Liver (tissue), 9 donors: ENCODE results near the gene NCK2. TPM values are rescaled to one million over a fixed set of nuclear protein-coding genes. Genes with fewer than 3 reads are reported as not detected.

ENCODE experiments used
- DNase-seq: peaks from one replicate; pipeline ENCODE4 v3.0.0-alpha.2; 2017; ENCODE audit warnings: low spot score
- H3K27ac ChIP-seq, 2 donors: one replicate each; pipeline ENCODE4 v1.7.0; 2013; ENCODE audit warnings: inconsistent platforms in 2 of 2, low read length in 2 of 2, control low read depth in 1 of 2, low read depth in 1 of 2, mild to moderate bottlenecking in 1 of 2
- H3K27me3 ChIP-seq, 4 donors: one replicate each; pipeline versions ENCODE4 v1.6.1 to v1.7.0; 2013; ENCODE audit warnings: low read length in 3 of 4, inconsistent platforms in 1 of 4, mild to moderate bottlenecking in 1 of 4, moderate library complexity in 1 of 4; ENCODE audit not compliant: control insufficient read depth in 4 of 4, insufficient read depth in 4 of 4
- H3K36me3 ChIP-seq, 4 donors: one replicate each; pipeline versions ENCODE4 v1.6.1 to v1.7.0; 2013; ENCODE audit warnings: low read length in 3 of 4, mild to moderate bottlenecking in 3 of 4, low read depth in 1 of 4, moderate library complexity in 1 of 4; ENCODE audit not compliant: control insufficient read depth in 4 of 4, insufficient read depth in 3 of 4
- H3K4me1 ChIP-seq, 4 donors: one replicate each; pipeline versions ENCODE4 v1.6.1 to v1.7.0; 2013; ENCODE audit warnings: low read length in 3 of 4, mild to moderate bottlenecking in 3 of 4, moderate library complexity in 1 of 4; ENCODE audit not compliant: control insufficient read depth in 4 of 4, insufficient read depth in 4 of 4
- H3K4me3 ChIP-seq, 3 donors: one replicate each; pipeline versions ENCODE4 v1.6.1 to v1.7.0; 2013; ENCODE audit warnings: low read length in 3 of 3, control low read depth in 1 of 3, low read depth in 1 of 3, mild to moderate bottlenecking in 1 of 3
- H3K9ac ChIP-seq, 2 donors: one replicate each; pipeline ENCODE4 v1.7.0; 2013; ENCODE audit warnings: low read length in 2 of 2, mild to moderate bottlenecking in 2 of 2, moderate library complexity in 2 of 2, control low read depth in 1 of 2, low read depth in 1 of 2
- H3K9me3 ChIP-seq, 4 donors: one replicate each; pipeline versions ENCODE4 v1.6.1 to v1.7.0; 2013; ENCODE audit warnings: low read length in 3 of 4; ENCODE audit not compliant: control insufficient read depth in 4 of 4
- EGR1 ChIP-seq, 2 donors: IDR thresholded peaks; 2 replicates each; pipeline ENCODE4 v1.6.1; 2016 to 2018; ENCODE audit warnings: antibody characterized with exemption in 2 of 2, low read depth in 2 of 2
- FOXA1 ChIP-seq: IDR thresholded peaks from 2 replicates; pipeline ENCODE4 v1.6.1; 2016; ENCODE audit warnings: antibody characterized with exemption
- FOXA2 ChIP-seq: IDR thresholded peaks from 2 replicates; pipeline ENCODE4 v1.6.1; 2016; ENCODE audit warnings: antibody characterized with exemption
- GABPA ChIP-seq, 2 donors: IDR thresholded peaks in 1 of 2; conservative IDR thresholded peaks in 1 of 2; 2 replicates each; pipeline ENCODE4 v1.6.1; 2016; ENCODE audit warnings: antibody characterized with exemption in 2 of 2, mild to moderate bottlenecking in 1 of 2, moderate library complexity in 1 of 2
- HNF4A ChIP-seq, 2 donors: conservative IDR thresholded peaks; 2 replicates each; pipeline ENCODE4 v1.6.1; 2016; ENCODE audit warnings: antibody characterized with exemption in 2 of 2, mild to moderate bottlenecking in 2 of 2
- HNF4G ChIP-seq: IDR thresholded peaks from 2 replicates; pipeline ENCODE4 v1.6.1; 2016; ENCODE audit warnings: antibody characterized with exemption
- JUND ChIP-seq, 2 donors: IDR thresholded peaks; 2 replicates each; pipeline ENCODE4 v1.6.1; 2016; ENCODE audit warnings: antibody characterized with exemption in 2 of 2
- NR2F2 ChIP-seq: IDR thresholded peaks from 2 replicates; pipeline ENCODE4 v1.6.1; 2016; ENCODE audit warnings: antibody characterized with exemption
- RAD21 ChIP-seq, 2 donors: IDR thresholded peaks; 2 replicates each; pipeline ENCODE4 v1.6.1; 2016; ENCODE audit warnings: antibody characterized with exemption in 2 of 2, mild to moderate bottlenecking in 2 of 2
- RXRA ChIP-seq, 2 donors: IDR thresholded peaks; 2 replicates each; pipeline ENCODE4 v1.6.1; 2017 to 2018; ENCODE audit warnings: antibody characterized with exemption in 2 of 2, mild to moderate bottlenecking in 1 of 2
- SP1 ChIP-seq: IDR thresholded peaks from 2 replicates; pipeline ENCODE4 v1.6.1; 2018; ENCODE audit warnings: antibody characterized with exemption, mild to moderate bottlenecking
- TAF1 ChIP-seq: conservative IDR thresholded peaks from 2 replicates; pipeline ENCODE4 v1.6.1; 2016; ENCODE audit warnings: antibody characterized with exemption, mild to moderate bottlenecking
- YY1 ChIP-seq: IDR thresholded peaks from 2 replicates; pipeline ENCODE4 v1.6.1; 2016; ENCODE audit warnings: antibody characterized with exemption, mild to moderate bottlenecking
- WGBS: extraction: QIAGEN DNeasy Blood & Tissue Kit; methylation state at CpG from one replicate; pipeline ENCODE4 v1.1.7; 2013; 5-methylcytosine and 5-hydroxymethylcytosine counted together
- polyA plus RNA-seq, 2 donors: library from polyadenylated mRNA; stranded (reverse) in 1 of 2; unstranded in 1 of 2; fragments of 200-250 nt in 1 of 2; fragments of >200 nt in 1 of 2; fragmentation: Nextera tagmentation in 1 of 2; extraction: Ambion mirVana in 1 of 2; gene quantifications; one replicate each; pipeline versions ENCODE4 v1.2.1 to v1.2.3, GENCODE V29; 2013 to 2015
- total RNA-seq, 2 donors: library from RNA; depleted of rRNA; stranded (reverse); fragments of >200 nt; gene quantifications; one replicate each; pipeline ENCODE4 v1.2.3, GENCODE V29; 2014
- TF ChIP-seq, protein P1 (sequence below): IDR thresholded peaks from 2 replicates; pipeline ENCODE4 v1.6.1; 2016; ENCODE audit warnings: antibody characterized with exemption
- TF ChIP-seq, protein P2 (sequence below): IDR thresholded peaks from 2 replicates; pipeline ENCODE4 v1.6.1; 2016; ENCODE audit warnings: antibody characterized with exemption, mild to moderate bottlenecking
- TF ChIP-seq, protein P3 (sequence below): fragments of 150-350 bp; IDR thresholded peaks from 2 replicates; pipeline ENCODE4 v1.5.1; 2017; ENCODE audit warnings: improper control_type of control experiment, low read depth, low read length; ENCODE audit not compliant: missing input control
- TF ChIP-seq, protein P4 (sequence below): IDR thresholded peaks from 2 replicates; pipeline ENCODE4 v1.6.1; 2016; ENCODE audit warnings: antibody characterized with exemption
- TF ChIP-seq, protein P5 (sequence below): IDR thresholded peaks from 2 replicates; pipeline ENCODE4 v1.6.1; 2016; ENCODE audit warnings: antibody characterized with exemption
- donor health status: healthy.
- donor health status: healthy.
- donor health status: healthy.
- donor health status: healthy.
- donor health status: healthy.

NCK2 gene
- total and polyA plus RNA-seq, 4 donors = 3.4 to 15.0 (median 10.7) TPM

DNA sequence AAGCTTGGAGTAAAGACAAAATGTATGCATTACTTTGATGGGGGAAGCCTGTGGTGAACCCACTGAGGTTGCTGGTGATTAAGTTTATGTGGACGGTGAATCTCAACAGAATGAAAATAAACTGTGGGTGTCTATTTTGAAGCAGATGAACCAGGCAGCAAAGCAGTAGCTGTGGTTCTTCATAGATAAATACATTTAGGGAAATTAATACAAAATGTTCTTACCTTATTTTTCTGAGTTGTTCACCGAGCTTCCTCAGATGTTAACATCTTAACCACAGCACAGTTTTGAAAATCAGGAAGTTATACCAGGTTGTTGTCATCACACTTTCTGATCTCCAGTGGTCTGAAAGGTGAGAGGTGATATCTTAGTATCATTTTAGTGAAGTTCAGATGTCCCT is 53.9 kb downstream of the NCK2 start:
- Histone ChIP-seq H3K36me3 (peaks cover 0 to 2% (median 0%) of the 10 kb centered on the region in 4 donors), H3K27ac (peak overlapping the region in 1 of 2 donors; percentile 26), H3K4me3 (no peak overlapping the region), H3K9me3 (no peaks in the 10 kb centered on the region), H3K4me1 (peaks cover 0 to 21% (median 11%) of the 10 kb centered on the region in 4 donors), H3K27me3 (no peaks in the 10 kb centered on the region), H3K9ac (no peak overlapping the region)
- TF ChIP-seq, protein P1, sequence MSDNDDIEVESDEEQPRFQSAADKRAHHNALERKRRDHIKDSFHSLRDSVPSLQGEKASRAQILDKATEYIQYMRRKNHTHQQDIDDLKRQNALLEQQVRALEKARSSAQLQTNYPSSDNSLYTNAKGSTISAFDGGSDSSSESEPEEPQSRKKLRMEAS = no peak
- TF ChIP-seq RXRA (IDR thresholded peaks at IDR 0.05) (no peak), FOXA1 (no peak), HNF4G (no peak), SP1 (no peak), EGR1 (IDR thresholded peaks at IDR 0.05; ENCODE audit: low read depth in 2 of 2) (no peak), HNF4A (conservative IDR thresholded peaks at IDR 0.05) (no peak), JUND (IDR thresholded peaks at IDR 0.05) (no peak), NR2F2 (no peak), TAF1 (no peak), YY1 (no peak), FOXA2 (no peak), GABPA (IDR thresholded peaks at IDR 0.05 in 1 of 2, conservative IDR thresholded peaks at IDR 0.05 in 1 of 2) (no peak), RAD21 (IDR thresholded peaks at IDR 0.05) (no peak)
- TF ChIP-seq, protein P2, sequence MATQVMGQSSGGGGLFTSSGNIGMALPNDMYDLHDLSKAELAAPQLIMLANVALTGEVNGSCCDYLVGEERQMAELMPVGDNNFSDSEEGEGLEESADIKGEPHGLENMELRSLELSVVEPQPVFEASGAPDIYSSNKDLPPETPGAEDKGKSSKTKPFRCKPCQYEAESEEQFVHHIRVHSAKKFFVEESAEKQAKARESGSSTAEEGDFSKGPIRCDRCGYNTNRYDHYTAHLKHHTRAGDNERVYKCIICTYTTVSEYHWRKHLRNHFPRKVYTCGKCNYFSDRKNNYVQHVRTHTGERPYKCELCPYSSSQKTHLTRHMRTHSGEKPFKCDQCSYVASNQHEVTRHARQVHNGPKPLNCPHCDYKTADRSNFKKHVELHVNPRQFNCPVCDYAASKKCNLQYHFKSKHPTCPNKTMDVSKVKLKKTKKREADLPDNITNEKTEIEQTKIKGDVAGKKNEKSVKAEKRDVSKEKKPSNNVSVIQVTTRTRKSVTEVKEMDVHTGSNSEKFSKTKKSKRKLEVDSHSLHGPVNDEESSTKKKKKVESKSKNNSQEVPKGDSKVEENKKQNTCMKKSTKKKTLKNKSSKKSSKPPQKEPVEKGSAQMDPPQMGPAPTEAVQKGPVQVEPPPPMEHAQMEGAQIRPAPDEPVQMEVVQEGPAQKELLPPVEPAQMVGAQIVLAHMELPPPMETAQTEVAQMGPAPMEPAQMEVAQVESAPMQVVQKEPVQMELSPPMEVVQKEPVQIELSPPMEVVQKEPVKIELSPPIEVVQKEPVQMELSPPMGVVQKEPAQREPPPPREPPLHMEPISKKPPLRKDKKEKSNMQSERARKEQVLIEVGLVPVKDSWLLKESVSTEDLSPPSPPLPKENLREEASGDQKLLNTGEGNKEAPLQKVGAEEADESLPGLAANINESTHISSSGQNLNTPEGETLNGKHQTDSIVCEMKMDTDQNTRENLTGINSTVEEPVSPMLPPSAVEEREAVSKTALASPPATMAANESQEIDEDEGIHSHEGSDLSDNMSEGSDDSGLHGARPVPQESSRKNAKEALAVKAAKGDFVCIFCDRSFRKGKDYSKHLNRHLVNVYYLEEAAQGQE = no peak
- TF ChIP-seq, protein P3, sequence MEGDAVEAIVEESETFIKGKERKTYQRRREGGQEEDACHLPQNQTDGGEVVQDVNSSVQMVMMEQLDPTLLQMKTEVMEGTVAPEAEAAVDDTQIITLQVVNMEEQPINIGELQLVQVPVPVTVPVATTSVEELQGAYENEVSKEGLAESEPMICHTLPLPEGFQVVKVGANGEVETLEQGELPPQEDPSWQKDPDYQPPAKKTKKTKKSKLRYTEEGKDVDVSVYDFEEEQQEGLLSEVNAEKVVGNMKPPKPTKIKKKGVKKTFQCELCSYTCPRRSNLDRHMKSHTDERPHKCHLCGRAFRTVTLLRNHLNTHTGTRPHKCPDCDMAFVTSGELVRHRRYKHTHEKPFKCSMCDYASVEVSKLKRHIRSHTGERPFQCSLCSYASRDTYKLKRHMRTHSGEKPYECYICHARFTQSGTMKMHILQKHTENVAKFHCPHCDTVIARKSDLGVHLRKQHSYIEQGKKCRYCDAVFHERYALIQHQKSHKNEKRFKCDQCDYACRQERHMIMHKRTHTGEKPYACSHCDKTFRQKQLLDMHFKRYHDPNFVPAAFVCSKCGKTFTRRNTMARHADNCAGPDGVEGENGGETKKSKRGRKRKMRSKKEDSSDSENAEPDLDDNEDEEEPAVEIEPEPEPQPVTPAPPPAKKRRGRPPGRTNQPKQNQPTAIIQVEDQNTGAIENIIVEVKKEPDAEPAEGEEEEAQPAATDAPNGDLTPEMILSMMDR = no peak
- TF ChIP-seq, protein P4, sequence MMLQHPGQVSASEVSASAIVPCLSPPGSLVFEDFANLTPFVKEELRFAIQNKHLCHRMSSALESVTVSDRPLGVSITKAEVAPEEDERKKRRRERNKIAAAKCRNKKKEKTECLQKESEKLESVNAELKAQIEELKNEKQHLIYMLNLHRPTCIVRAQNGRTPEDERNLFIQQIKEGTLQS = no peak
- TF ChIP-seq, protein P5, sequence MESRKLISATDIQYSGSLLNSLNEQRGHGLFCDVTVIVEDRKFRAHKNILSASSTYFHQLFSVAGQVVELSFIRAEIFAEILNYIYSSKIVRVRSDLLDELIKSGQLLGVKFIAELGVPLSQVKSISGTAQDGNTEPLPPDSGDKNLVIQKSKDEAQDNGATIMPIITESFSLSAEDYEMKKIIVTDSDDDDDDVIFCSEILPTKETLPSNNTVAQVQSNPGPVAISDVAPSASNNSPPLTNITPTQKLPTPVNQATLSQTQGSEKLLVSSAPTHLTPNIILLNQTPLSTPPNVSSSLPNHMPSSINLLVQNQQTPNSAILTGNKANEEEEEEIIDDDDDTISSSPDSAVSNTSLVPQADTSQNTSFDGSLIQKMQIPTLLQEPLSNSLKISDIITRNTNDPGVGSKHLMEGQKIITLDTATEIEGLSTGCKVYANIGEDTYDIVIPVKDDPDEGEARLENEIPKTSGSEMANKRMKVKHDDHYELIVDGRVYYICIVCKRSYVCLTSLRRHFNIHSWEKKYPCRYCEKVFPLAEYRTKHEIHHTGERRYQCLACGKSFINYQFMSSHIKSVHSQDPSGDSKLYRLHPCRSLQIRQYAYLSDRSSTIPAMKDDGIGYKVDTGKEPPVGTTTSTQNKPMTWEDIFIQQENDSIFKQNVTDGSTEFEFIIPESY = no peak
- WGBS = 80% methylated on average over 2 of the region's 2 CpGs
- DNase-seq = no peak
